RWPE2 (cell line): ENCODE results near the gene FERD3L.

ENCODE experiments used
- ATAC-seq: fragments of 200-7000 bp; cut with Tn5 transposase; 3 replicates; pipeline ENCODE4 v1.9.1; 2021; ENCODE audit warnings: low read depth
- DNase-seq: peaks from one replicate; pipeline ENCODE4 v3.0.0-alpha.2; 2020; ENCODE audit warnings: low spot score
- H3K27ac ChIP-seq: fragments of 450-650 bp; 2 replicates; pipeline ENCODE4 v1.5.1; 2017; ENCODE audit warnings: mild to moderate bottlenecking; ENCODE audit not compliant: poor library complexity, severe bottlenecking
- H3K27me3 ChIP-seq: fragments of 250-450 bp; sonication (Bioruptor Pico); 2 replicates; pipeline ENCODE4 v1.5.1; 2021; ENCODE audit warnings: mild to moderate bottlenecking, moderate library complexity; ENCODE audit not compliant: insufficient read depth, poor library complexity, severe bottlenecking
- H3K36me3 ChIP-seq: fragments of 250-450 bp; sonication (Bioruptor Pico); 2 replicates; pipeline ENCODE4 v1.5.1; 2020; ENCODE audit warnings: low read depth, mild to moderate bottlenecking, moderate library complexity
- H3K4me1 ChIP-seq: fragments of 250-450 bp; sonication (Bioruptor Pico); 2 replicates; pipeline ENCODE4 v1.5.1; 2021; ENCODE audit warnings: mild to moderate bottlenecking, moderate library complexity; ENCODE audit not compliant: insufficient read depth, poor library complexity, severe bottlenecking
- H3K4me3 ChIP-seq: fragments of 250-450 bp; sonication (Bioruptor Pico); 2 replicates; pipeline ENCODE4 v1.5.1; 2021; ENCODE audit warnings: mild to moderate bottlenecking, moderate library complexity; ENCODE audit not compliant: severe bottlenecking
- H3K9me3 ChIP-seq: fragments of 250-450 bp; sonication (Bioruptor Pico); 2 replicates; pipeline ENCODE4 v1.5.1; 2021; ENCODE audit warnings: mild to moderate bottlenecking, moderate library complexity; ENCODE audit not compliant: severe bottlenecking
- CTCF ChIP-seq: fragments of 450-650 bp; IDR thresholded peaks from one replicate; pipeline ENCODE4 v1.5.1; 2017; ENCODE audit warnings: mild to moderate bottlenecking, moderate library complexity; ENCODE audit not compliant: poor library complexity, severe bottlenecking

Gene FERD3L

GRCh38 chr7:19113855-19114550, 31.2 kb downstream of the FERD3L start:
- H3K27ac ChIP-seq: no peak overlapping the region
- no peaks in the 10 kb centered on the region for H3K9me3 ChIP-seq
- peaks cover 14% of the 10 kb centered on the region for H3K4me1 ChIP-seq
- H3K27me3 ChIP-seq: peaks cover 86% of the 10 kb centered on the region
- H3K36me3 ChIP-seq: 0 out of 2 replicates have a peak, but pooled peaks cover 4% of the 10 kb centered on the region
- ATAC-seq: no peak
- H3K4me3 ChIP-seq: no peak overlapping the region
- no peak for TF ChIP-seq CTCF
- no peak for DNase-seq

GRCh38 chr7:19113002-19113350, 32.2 kb downstream of the FERD3L start:
- peaks cover 87% of the 10 kb centered on the region for H3K27me3 ChIP-seq
- no peak overlapping the region for H3K4me3 ChIP-seq
- H3K4me1 ChIP-seq: peaks cover 14% of the 10 kb centered on the region
- ATAC-seq: no peak
- H3K36me3 ChIP-seq: 0 out of 2 replicates have a peak, but pooled peaks cover 4% of the 10 kb centered on the region
- no peak for TF ChIP-seq CTCF
- DNase-seq: no peak
- no peak overlapping the region for H3K27ac ChIP-seq
- H3K9me3 ChIP-seq: no peaks in the 10 kb centered on the region

GRCh38 chr7:19112274-19113001, 32.8 kb downstream of the FERD3L start:
- no peak for TF ChIP-seq CTCF
- DNase-seq (no peak), ATAC-seq (no peak)
- H3K4me1 ChIP-seq: peaks cover 14% of the 10 kb centered on the region
- no peaks in the 10 kb centered on the region for H3K9me3 ChIP-seq
- H3K27me3 ChIP-seq: peaks cover 88% of the 10 kb centered on the region
- H3K27ac ChIP-seq: no peak overlapping the region
- H3K36me3 ChIP-seq: 0 out of 2 replicates have a peak, but pooled peaks cover 4% of the 10 kb centered on the region
- H3K4me3 ChIP-seq: no peak overlapping the region

GRCh38 chr7:19111474-19112273, 33.5 kb downstream of the FERD3L start:
- Histone ChIP-seq H3K27me3 (peaks cover 96% of the 10 kb centered on the region), H3K4me1 (peaks cover 14% of the 10 kb centered on the region), H3K36me3 (0 out of 2 replicates have a peak, but pooled peaks cover 4% of the 10 kb centered on the region), H3K27ac (no peak overlapping the region), H3K4me3 (no peak overlapping the region), H3K9me3 (no peaks in the 10 kb centered on the region)
- no peak for TF ChIP-seq CTCF
- ATAC-seq (no peak), DNase-seq (no peak)
